ENCODE results near the gene ALDH16A1.

DNA sequence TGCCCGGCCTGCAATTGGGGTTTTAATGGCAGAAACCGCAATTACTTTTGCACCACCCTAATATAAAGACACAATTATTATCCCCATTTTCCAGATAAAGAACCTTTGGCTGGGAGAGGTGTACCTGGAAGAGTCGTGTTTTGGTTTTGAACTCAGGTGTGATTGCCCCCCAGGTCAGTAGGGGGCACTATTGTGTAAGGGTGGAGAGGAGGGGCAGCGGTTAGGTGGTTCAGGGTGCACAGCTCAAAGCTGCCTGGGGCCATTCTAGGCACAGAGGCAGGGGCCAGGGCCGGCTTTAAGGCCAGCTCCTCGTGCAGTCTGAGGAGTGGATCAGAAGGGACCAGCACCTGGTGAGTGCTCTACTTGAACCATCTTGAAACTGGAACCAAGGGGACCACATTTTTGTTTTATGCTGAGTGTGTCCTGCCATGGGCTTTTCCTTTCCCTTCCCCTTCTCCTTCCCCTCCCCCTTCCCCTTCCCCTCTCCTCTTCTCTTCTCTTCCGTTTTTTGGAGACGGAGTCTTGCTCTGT, 53.6 kb downstream of the ALDH16A1 start:
- TF ChIP-seq SP1 (IDR thresholded peaks at IDR 0.05; ENCODE audit: low read depth, low read length) (no peak), CTCF (IDR thresholded peaks at IDR 0.05; ENCODE audit: control extremely low read depth in 1 of 3, insufficient read depth in 1 of 3, low read depth in 1 of 3, low read length in 3 of 3) (peak; percentile 88 to 98 (median 94)), POLR2AphosphoS5 (IDR thresholded peaks at IDR 0.05; ENCODE audit: low read depth, low read length) (no peak), TBP (IDR thresholded peaks at IDR 0.05; ENCODE audit: low read depth, low read length) (no peak), EZH2 (IDR thresholded peaks at IDR 0.05; ENCODE audit: low read depth, low read length, severe bottlenecking) (no peak), CHD2 (IDR thresholded peaks at IDR 0.05; ENCODE audit: low read length) (no peak), POLR2A (IDR thresholded peaks at IDR 0.05; ENCODE audit: control extremely low read depth in 1 of 2, low read depth in 2 of 2, low read length in 2 of 2) (no peak), HDAC2 (IDR thresholded peaks at IDR 0.05; ENCODE audit: borderline replicate concordance in 1 of 2, low read depth in 2 of 2, low read length in 2 of 2) (no peak), EP300 (IDR thresholded peaks at IDR 0.05; ENCODE audit: borderline replicate concordance in 1 of 2, low read depth in 2 of 2, low read length in 2 of 2) (no peak), SP2 (IDR thresholded peaks at IDR 0.05; ENCODE audit: low read length) (no peak), GABPA (IDR thresholded peaks at IDR 0.05; ENCODE audit: borderline replicate concordance, insufficient read depth, low read length) (no peak), KDM1A (IDR thresholded peaks at IDR 0.05; ENCODE audit: borderline replicate concordance, low read length) (no peak), MAFK (IDR thresholded peaks at IDR 0.05; ENCODE audit: low read depth, low read length) (no peak)

Data from H1 (cell line).